Stomach (tissue), 9 donors: ENCODE data around the gene UCKL1. TPM values are rescaled to one million over a fixed set of nuclear protein-coding genes. Genes with fewer than 3 reads are reported as not detected.
A peak's percentile ranks its signal among the peaks of the same experiment; 100 is the strongest.

Experiments used
- DNase-seq, 2 donors: peaks; one replicate each; pipeline versions ENCODE4 v3.0.0 to v3.0.0-alpha.2; 2013 to 2019
- H3K27ac ChIP-seq, 5 donors: fragments of 200-600 bp in 4 of 5; sonication (generic) in 4 of 5; one replicate each; pipeline ENCODE4 v1.5.1; 2013 to 2019; ENCODE audit warnings: mild to moderate bottlenecking in 1 of 5, moderate library complexity in 1 of 5
- H3K27me3 ChIP-seq, 3 donors: fragments of 200-600 bp; sonication (generic); one replicate each; pipeline ENCODE4 v1.5.1; 2017 to 2019; ENCODE audit warnings: mixed run types in 1 of 3
- H3K36me3 ChIP-seq, 4 donors: fragments of 200-600 bp; sonication (generic); 1 replicate in 3 of 4; 2 replicates in 1 of 4; pipeline ENCODE4 v1.5.1; 2016 to 2019
- H3K4me1 ChIP-seq, 4 donors: fragments of 200-600 bp; sonication (generic); one replicate each; pipeline ENCODE4 v1.5.1; 2016 to 2019
- H3K4me3 ChIP-seq, 4 donors: fragments of 200-600 bp; sonication (generic) in 3 of 4; one replicate each; pipeline ENCODE4 v1.5.1; 2016 to 2019; ENCODE audit warnings: mild to moderate bottlenecking in 1 of 4
- H3K9me3 ChIP-seq, 4 donors: fragments of 200-600 bp; sonication (generic); one replicate each; pipeline ENCODE4 v1.5.1; 2016 to 2019
- EP300 ChIP-seq: sonication (generic); formaldehyde crosslinking; IDR thresholded peaks from one replicate; pipeline ENCODE4 v1.6.1; 2017; ENCODE audit warnings: antibody characterized with exemption
- POLR2A ChIP-seq, 4 donors: fragments of 450-650 bp; IDR thresholded peaks; one replicate each; pipeline ENCODE4 v1.6.1; 2016; ENCODE audit warnings: antibody characterized with exemption in 4 of 4, control low read depth in 2 of 4, mild to moderate bottlenecking in 1 of 4, moderate library complexity in 1 of 4
- POLR2AphosphoS5 ChIP-seq, 3 donors: sonication (generic); formaldehyde crosslinking; IDR thresholded peaks; one replicate each; pipeline ENCODE4 v1.6.1; 2016; ENCODE audit warnings: antibody characterized with exemption in 3 of 3
- WGBS, 5 donors: extraction: QIAGEN DNeasy Blood & Tissue Kit in 3 of 5; methylation state at CpG; one replicate each; pipeline versions ENCODE4 v1.1.5 to v1.1.7; 2013 to 2018; 5-methylcytosine and 5-hydroxymethylcytosine counted together
- intact Hi-C: fragments of 100-400 bp; cut with DNase I; formaldehyde crosslinking; loops from one replicate; pipeline ENCODE4 v1.15.1; 2023; ENCODE audit warnings: low total_unique reads
- polyA plus RNA-seq, 3 donors: library from polyadenylated mRNA; stranded (reverse); fragments of 200-250 nt; gene quantifications; one replicate each; pipeline ENCODE4 v1.2.3, GENCODE V29; 2013
- total RNA-seq, 5 donors: library from RNA; depleted of rRNA; stranded (reverse); fragments of >200 nt; gene quantifications; one replicate each; pipeline versions ENCODE4 v1.1.0 to v1.2.3, GENCODE V29; 2014 to 2016
- TF ChIP-seq, protein P1 (sequence below), 7 experiments: fragments of 450-650 bp in 4 of 7; fragments of 200-600 bp in 3 of 7; sonication (generic) in 3 of 7; IDR thresholded peaks; one replicate each; pipeline ENCODE4 v1.5.1; 2016 to 2019; ENCODE audit warnings: antibody characterized with exemption in 7 of 7, control low read depth in 2 of 7, mild to moderate bottlenecking in 1 of 7
- donor health status: healthy with polysubstance abuse.
- donor health status: Bipolar disorder and iron deficiency.
- donor health status: healthy.

Gene UCKL1
- total and polyA plus RNA-seq, 8 donors, result 17.7 to 107 (median 32.2) TPM

DNA sequence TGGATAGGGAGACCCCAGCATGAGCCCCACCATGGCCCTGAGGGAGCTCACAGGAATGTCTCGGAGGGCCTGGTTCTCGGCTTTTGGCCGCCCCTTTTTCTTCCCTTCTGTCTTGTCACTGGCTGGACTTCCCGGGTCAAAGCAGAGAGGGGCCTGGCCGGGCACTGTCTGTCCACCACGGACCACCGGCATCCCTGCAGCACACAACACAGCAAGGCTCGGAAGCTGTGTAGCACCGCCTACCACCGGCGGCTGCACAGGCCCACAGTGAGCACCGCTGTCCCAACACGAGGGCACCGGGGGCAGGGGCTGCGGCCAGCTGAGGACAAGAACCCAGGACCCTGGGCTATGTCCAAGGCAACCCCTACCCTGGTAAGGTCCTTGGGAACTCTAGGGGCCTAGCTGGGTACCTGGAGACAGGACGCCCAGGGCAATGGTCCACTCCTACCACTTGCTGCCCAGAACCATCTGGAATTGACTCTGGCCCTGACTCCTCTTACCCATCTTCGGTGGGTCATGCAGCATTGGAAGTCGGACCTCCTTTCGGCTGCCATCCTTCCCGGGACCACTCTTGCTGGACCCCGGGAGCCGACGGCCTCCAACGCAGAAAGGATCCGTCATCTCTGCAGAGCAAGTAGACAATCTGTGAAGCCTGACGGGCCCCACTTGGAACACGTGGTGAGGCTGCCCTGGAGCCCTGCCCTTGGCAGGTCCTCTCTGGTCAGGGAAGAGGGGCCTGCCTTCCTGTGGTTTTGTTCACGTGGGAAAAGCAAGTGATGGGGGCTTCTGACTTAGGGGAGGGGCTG lies 11.3 kb upstream of the UCKL1 start:
- Histone ChIP-seq H3K4me3 (no peak overlapping the region), H3K27ac (no peak overlapping the region), H3K9me3 (peaks cover 0 to 15% (median 1%) of the 10 kb centered on the region in 4 donors), H3K27me3 (no peaks in the 10 kb centered on the region), H3K36me3 (peaks cover 25 to 44% (median 39%) of the 10 kb centered on the region in 4 donors), H3K4me1 (peaks cover 15 to 24% (median 19%) of the 10 kb centered on the region in 4 donors)
- 89 to 95% (median 92%) methylated on average over 25 to 28 of the region's 28 CpGs for WGBS, 5 donors
- TF ChIP-seq, protein P1, sequence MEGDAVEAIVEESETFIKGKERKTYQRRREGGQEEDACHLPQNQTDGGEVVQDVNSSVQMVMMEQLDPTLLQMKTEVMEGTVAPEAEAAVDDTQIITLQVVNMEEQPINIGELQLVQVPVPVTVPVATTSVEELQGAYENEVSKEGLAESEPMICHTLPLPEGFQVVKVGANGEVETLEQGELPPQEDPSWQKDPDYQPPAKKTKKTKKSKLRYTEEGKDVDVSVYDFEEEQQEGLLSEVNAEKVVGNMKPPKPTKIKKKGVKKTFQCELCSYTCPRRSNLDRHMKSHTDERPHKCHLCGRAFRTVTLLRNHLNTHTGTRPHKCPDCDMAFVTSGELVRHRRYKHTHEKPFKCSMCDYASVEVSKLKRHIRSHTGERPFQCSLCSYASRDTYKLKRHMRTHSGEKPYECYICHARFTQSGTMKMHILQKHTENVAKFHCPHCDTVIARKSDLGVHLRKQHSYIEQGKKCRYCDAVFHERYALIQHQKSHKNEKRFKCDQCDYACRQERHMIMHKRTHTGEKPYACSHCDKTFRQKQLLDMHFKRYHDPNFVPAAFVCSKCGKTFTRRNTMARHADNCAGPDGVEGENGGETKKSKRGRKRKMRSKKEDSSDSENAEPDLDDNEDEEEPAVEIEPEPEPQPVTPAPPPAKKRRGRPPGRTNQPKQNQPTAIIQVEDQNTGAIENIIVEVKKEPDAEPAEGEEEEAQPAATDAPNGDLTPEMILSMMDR (IDR thresholded peaks at IDR 0.05), result no peak
- TF ChIP-seq POLR2A (IDR thresholded peaks at IDR 0.05), result no peak
- TF ChIP-seq EP300, result no peak
- TF ChIP-seq POLR2AphosphoS5 (IDR thresholded peaks at IDR 0.05), result no peak
- intact Hi-C loops, result no loop called here
- DNase-seq, result peak; percentile 5 to 22

DNA sequence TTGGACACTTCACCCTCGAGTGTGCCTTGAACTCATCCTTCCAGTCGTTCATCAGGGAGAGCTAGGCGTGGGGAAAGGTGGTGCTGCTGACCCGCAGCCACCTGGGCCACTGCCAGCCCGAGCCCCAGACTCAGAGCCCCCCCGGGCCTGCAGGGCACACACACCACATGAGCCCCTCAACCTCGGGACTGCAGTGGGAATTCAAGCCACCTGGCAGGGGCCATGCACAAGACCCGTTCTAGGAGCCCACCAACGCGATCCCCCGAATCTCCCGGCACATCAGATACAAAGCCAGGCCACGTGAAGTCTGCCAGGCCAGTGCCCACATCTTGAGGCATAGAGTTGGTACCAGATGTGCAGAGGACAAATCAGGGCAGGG lies 10.7 kb upstream of the UCKL1 start:
- intact Hi-C loops, result no loop called here
- Histone ChIP-seq H3K4me3 (no peak overlapping the region), H3K36me3 (peaks cover 28 to 50% (median 45%) of the 10 kb centered on the region in 4 donors), H3K27ac (no peak overlapping the region), H3K9me3 (peaks cover 0 to 15% (median 1%) of the 10 kb centered on the region in 4 donors), H3K4me1 (peaks cover 15 to 24% (median 19%) of the 10 kb centered on the region in 4 donors), H3K27me3 (no peaks in the 10 kb centered on the region)
- DNase-seq, result peak in 1 of 2 donors; percentile 2
- TF ChIP-seq, protein P1 (IDR thresholded peaks at IDR 0.05), result no peak
- TF ChIP-seq POLR2A (IDR thresholded peaks at IDR 0.05) (no peak), EP300 (no peak), POLR2AphosphoS5 (IDR thresholded peaks at IDR 0.05) (no peak)
- WGBS, 5 donors, result 85 to 95% (median 93%) methylated on average over 7 to 13 of the region's 13 CpGs

DNA sequence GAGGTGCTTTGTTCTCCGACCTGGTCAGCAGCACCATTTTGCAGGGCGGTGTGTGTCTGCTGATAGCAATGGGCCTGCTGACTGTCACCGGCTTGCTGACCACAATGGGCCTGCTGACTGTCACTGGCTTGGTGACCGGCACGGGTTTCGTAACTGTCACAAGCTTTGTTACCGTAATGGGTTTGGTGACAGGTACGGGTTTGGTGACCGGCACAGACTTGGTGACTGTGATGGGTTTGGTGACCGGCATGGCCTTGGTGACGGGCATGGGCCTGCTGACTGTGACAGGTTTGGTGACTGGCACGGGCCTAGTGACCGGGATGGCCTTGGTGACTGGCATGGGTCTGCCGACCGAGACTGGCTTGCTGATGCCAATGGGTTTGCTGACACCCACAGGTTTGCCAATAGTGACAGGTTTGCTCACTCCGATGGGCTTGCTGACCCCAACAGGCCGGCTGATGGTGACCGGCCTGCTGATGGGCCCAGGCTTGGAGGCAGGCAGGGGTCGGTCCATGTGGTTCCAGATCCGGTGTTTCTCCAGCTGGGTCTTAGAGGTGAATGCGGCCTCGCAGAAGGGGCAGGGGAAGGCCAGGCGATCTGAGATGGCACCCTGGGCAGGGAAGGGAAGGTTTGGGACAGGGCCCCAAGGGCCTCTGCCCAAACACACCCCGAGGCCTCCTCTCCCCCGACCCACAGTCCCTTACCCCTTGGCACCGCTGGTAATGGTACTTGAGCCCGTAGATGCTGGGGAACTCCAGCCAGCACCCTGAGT lies 10.1 kb upstream of the UCKL1 start:
- WGBS, 5 donors, result 94 to 97% (median 95%) methylated on average over 21 to 27 of the region's 27 CpGs
- intact Hi-C loops, result no loop called here
- no peak overlapping the region for H3K4me3 ChIP-seq
- H3K36me3 ChIP-seq, result peaks cover 28 to 55% (median 51%) of the 10 kb centered on the region in 4 donors
- peak in 1 of 2 donors; percentile 1 for DNase-seq
- no peaks in the 10 kb centered on the region for H3K27me3 ChIP-seq
- peaks cover 15 to 24% (median 19%) of the 10 kb centered on the region in 4 donors for H3K4me1 ChIP-seq
- H3K27ac ChIP-seq, result no peak overlapping the region
- TF ChIP-seq, protein P1 (IDR thresholded peaks at IDR 0.05), result no peak
- TF ChIP-seq EP300 (no peak), POLR2AphosphoS5 (IDR thresholded peaks at IDR 0.05) (no peak), POLR2A (IDR thresholded peaks at IDR 0.05) (no peak)
- H3K9me3 ChIP-seq, result peaks cover 0 to 15% (median 1%) of the 10 kb centered on the region in 4 donors

- TF ChIP-seq POLR2A (IDR thresholded peaks at IDR 0.05), result no peak
- no peak for TF ChIP-seq POLR2AphosphoS5 (IDR thresholded peaks at IDR 0.05)
- no peak for TF ChIP-seq EP300
- TF ChIP-seq, protein P1 (IDR thresholded peaks at IDR 0.05), result no peak
- peak in 1 of 2 donors; percentile 3 for DNase-seq
- peaks cover 30 to 75% (median 70%) of the 10 kb centered on the region in 4 donors for H3K36me3 ChIP-seq
- no peaks in the 10 kb centered on the region for H3K27me3 ChIP-seq
- peaks cover 8 to 15% (median 11%) of the 10 kb centered on the region in 4 donors for H3K4me1 ChIP-seq
- H3K9me3 ChIP-seq, result peaks cover 0 to 15% (median 1%) of the 10 kb centered on the region in 4 donors
- WGBS, 5 donors, result 93 to 99% (median 95%) methylated on average over 10 to 16 of the region's 16 CpGs
- intact Hi-C loops, result no loop called here
- no peak overlapping the region for H3K4me3 ChIP-seq
- no peak overlapping the region for H3K27ac ChIP-seq
Measured at GRCh38 chr20:63964412-63964811, 8.2 kb upstream of the UCKL1 start.
